ENCODE measurements around the gene NMNAT2.

NMNAT2 gene

DNA sequence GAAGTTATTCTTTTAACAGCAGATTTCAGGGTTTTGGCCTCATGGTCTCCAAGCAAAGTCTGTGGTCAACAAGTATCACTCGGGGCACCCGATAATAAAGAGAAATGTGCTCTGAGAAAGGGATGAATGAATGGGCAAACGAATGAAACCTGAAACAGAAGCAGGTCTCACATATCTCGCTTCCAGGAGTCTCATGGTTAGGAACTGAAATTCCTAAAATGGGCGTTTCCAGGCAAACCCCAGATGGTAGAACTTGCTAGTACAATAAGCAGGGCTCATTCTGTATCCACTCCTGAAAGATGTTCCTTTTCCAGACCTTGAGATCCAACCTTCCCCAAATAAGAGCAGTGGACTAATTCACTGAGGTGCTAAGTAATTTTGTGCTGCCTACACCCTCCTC is 144.9 kb downstream of the NMNAT2 start:
- DNase-seq (ENCODE audit: low read depth): no peak
- TF ChIP-seq, protein P1, sequence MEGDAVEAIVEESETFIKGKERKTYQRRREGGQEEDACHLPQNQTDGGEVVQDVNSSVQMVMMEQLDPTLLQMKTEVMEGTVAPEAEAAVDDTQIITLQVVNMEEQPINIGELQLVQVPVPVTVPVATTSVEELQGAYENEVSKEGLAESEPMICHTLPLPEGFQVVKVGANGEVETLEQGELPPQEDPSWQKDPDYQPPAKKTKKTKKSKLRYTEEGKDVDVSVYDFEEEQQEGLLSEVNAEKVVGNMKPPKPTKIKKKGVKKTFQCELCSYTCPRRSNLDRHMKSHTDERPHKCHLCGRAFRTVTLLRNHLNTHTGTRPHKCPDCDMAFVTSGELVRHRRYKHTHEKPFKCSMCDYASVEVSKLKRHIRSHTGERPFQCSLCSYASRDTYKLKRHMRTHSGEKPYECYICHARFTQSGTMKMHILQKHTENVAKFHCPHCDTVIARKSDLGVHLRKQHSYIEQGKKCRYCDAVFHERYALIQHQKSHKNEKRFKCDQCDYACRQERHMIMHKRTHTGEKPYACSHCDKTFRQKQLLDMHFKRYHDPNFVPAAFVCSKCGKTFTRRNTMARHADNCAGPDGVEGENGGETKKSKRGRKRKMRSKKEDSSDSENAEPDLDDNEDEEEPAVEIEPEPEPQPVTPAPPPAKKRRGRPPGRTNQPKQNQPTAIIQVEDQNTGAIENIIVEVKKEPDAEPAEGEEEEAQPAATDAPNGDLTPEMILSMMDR (IDR thresholded peaks at IDR 0.05; ENCODE audit: low read depth, low read length, missing control alignments): no peak
- in situ Hi-C loops (cut with HindIII; ENCODE audit: low sequenced_read_pairs): no loop called here

DNA sequence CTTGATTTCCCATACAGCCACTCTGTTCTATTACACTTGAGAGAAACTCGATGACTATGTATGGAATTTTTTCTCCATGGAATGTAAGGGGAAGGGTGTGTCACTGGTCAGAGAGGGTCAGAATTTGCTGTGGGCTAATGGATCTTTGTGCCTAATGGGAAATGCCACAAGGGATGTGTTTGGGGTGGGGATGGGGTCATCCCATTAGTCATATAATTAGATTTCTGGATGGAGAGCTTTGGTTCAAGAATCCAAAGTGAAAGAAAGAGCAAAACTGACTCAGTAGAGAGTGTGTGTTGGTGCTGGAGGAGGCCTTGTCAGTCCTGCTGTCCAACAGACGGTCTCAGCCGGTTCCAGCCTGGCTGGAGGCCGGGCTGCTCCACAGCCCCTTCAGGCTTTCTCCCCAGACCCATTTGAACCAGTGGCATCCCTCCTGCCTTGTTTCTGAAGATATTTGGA is 145.8 kb downstream of the NMNAT2 start:
- in situ Hi-C loops (cut with HindIII; ENCODE audit: low sequenced_read_pairs): no loop called here
- TF ChIP-seq, protein P1 (IDR thresholded peaks at IDR 0.05; ENCODE audit: low read depth, low read length, missing control alignments): no peak
- no peak overlapping the region for H3K4me3 ChIP-seq (ENCODE audit: low read depth, low read length)
- DNase-seq (ENCODE audit: low read depth): no peak

More for the DNA sequence above, 144.9 kb downstream of the NMNAT2 start:
- H3K4me3 ChIP-seq (ENCODE audit: low read depth, low read length): no peak overlapping the region

DNA sequence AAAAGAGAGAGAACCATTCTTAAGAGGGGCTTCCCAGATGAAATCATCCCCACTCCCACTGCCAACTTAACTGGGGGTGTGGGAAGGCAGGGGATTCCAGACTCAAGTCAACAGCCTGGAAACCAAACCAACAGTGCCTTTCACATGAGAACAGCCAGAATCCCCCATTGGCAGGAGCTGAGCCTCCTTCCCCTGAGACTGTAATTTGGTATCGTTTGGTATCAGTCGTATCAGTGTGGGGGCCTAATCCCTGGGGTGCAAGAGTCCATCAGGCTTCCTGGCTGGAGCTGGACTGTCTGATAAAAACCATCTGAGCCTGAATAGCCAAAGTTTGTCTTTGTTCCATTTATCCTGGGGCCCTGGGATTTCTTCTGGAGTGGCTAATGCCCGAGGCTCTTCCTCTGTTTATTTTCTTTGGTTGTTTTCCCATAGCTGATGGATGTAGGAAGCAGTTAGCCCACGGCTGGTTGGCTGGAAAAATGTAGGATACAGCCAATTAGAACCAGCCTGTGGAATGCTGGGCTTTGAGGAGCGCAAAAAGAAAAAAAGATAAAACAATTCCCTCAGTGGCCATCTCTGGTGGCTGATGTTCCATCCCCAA is 147.5 kb downstream of the NMNAT2 start:
- in situ Hi-C loops (cut with HindIII; ENCODE audit: low sequenced_read_pairs): no loop called here
- DNase-seq (ENCODE audit: low read depth): peak; percentile 78
- TF ChIP-seq, protein P1 (IDR thresholded peaks at IDR 0.05; ENCODE audit: low read depth, low read length, missing control alignments): no peak
- H3K4me3 ChIP-seq (ENCODE audit: low read depth, low read length): no peak overlapping the region

DNA sequence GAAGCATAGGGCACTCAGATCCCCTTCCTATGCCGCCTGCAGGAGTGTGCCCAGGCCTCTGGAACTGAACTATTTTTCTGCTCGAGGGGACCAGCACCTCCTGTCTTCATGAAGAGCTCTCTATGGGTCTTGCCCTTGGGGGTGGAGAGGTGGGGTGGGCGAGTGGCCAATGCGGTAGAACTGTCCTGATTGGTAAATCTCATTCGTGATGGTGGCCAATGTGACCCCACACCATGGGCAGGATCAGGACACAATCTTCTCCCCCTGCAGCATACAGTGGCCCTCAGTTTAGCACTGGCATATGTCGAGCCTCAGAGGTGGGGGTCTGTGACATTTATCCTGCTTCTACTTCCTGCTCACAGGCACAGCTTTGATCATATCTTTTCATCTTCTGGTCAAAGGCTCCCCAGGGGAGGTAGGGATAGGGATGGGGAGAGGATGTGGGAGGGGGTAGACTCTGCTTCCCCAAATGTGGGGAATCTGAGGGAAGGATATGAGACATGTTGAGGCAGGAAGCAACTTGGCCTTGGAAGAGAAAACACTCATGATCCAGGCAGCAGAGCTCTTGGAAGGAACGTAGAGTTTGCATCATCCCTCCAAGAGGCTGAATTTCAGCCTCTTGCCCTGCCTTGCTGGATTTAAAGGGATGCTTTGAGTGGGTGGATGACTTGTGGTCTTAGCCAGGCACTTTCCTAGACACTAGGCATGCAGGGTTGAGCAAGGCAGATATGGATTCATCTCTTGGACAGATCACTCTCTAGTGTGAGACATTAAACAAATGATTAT is 150.3 kb downstream of the NMNAT2 start:
- TF ChIP-seq, protein P1 (IDR thresholded peaks at IDR 0.05; ENCODE audit: low read depth, low read length, missing control alignments): no peak
- in situ Hi-C loops (cut with HindIII; ENCODE audit: low sequenced_read_pairs): no loop called here
- no peak overlapping the region for H3K4me3 ChIP-seq (ENCODE audit: low read depth, low read length)
- no peak for DNase-seq (ENCODE audit: low read depth)

DNA sequence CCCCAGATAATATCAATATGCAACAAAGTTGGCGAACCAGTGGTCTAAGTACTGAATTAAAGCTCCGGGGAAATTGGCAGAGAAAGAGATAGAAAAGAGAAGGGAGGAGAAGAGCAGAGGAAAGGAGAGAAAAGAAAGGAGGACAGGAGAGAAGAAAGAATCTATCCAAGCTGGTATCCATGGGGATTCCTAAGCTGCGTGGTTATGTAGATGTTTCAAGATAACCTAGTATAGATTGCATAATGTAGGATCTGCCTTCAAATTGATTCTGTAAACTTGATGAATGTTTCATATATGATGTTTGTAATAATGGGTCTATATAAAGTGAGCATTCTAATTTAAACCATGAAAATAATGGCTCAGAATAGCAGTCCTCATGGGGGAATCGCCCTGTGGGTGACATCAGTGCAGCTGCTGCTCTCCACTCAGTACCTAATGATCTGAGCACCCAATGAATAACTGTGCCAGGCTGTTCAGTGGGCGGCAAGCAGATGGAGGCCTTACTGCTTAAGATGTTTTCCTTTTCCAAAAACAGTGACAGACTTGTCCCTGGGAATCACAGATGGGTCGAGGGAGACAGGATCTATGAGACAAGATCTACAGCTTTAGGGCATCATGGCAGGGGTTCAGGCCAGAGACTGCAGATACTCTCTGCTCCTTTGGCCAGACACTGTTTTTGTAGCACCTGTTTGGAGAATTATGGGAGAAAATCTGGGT is 154.1 kb downstream of the NMNAT2 start:
- TF ChIP-seq, protein P1 (IDR thresholded peaks at IDR 0.05; ENCODE audit: low read depth, low read length, missing control alignments): no peak
- in situ Hi-C loops (cut with HindIII; ENCODE audit: low sequenced_read_pairs): no loop called here
- no peak overlapping the region for H3K4me3 ChIP-seq (ENCODE audit: low read depth, low read length)
- no peak for DNase-seq (ENCODE audit: low read depth)

DNA sequence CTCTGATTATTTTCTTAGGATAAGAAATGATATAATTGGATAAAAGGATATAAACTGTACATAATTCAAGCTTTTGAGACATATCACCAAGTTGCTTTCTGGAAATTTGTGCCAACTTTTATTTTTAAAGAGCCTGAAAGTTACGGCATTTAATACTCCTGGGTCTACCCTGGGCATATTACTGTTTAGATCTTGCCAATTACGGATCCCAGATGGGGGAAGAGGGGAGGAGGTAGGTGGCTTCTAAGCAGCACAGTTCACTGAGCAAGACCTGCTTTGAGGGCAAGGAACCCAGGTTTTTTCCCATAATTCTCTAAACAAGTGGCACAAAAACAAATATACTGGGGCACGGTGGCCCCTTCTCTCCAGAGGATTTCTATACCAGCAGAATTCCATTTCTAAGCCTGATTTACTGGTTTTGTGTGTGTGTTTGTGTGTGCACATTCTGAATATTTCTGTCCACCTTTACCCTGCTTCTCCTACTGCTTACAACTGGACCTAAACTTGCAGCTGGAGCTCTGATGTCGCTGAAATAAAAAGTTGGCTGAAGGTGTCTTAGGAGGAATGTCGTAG is 155.5 kb downstream of the NMNAT2 start:
- in situ Hi-C loops (cut with HindIII; ENCODE audit: low sequenced_read_pairs): no loop called here
- TF ChIP-seq, protein P1 (IDR thresholded peaks at IDR 0.05; ENCODE audit: low read depth, low read length, missing control alignments): no peak
- H3K4me3 ChIP-seq (ENCODE audit: low read depth, low read length): no peak overlapping the region
- DNase-seq (ENCODE audit: low read depth): no peak

All from astrocyte of the cerebellum (primary cell).